HEK293 (cell line): ENCODE results near the gene SUGP2.

ENCODE experiments used
- CTCF ChIA-PET: fragments of 350-600 bp; formaldehyde crosslinking; extraction: SDS; loops from one replicate; lab custom pipeline; 2021; ENCODE audit warnings: antibody characterized with exemption; lab: Yijun Ruan, JAX
- POLR2A ChIA-PET: fragments of 300-600 bp; formaldehyde crosslinking; extraction: SDS; loops from one replicate; lab custom pipeline; 2020; ENCODE audit warnings: antibody characterized with exemption, inconsistent platforms; lab: Yijun Ruan, JAX
- H3K27ac ChIP-seq: fragments of 200-500 bp; sonication (Bioruptor generic); 2 replicates; pipeline ENCODE4 v1.5.1; 2014; ENCODE audit warnings: low read depth, low read length, control low read depth, inconsistent platforms; ENCODE audit errors: extremely low read depth
- H3K36me3 ChIP-seq, 2 experiments: fragments of 200-500 bp in 1 of 2; sonication (Bioruptor generic) in 1 of 2; 1 replicate in 1 of 2; 2 replicates in 1 of 2; pipeline ENCODE4 v1.5.1; 2014 to 2017; ENCODE audit warnings: inconsistent platforms in 2 of 2, low read length in 2 of 2; ENCODE audit not compliant: control insufficient read depth in 2 of 2, insufficient read depth in 1 of 2
- H3K4me1 ChIP-seq: fragments of 200-500 bp; sonication (Bioruptor generic); 2 replicates; pipeline ENCODE4 v1.5.1; 2014; ENCODE audit warnings: mild to moderate bottlenecking, low read length, inconsistent platforms; ENCODE audit not compliant: control insufficient read depth, insufficient read depth
- H3K4me3 ChIP-seq: 2 replicates; pipeline ENCODE4 v1.5.1; 2011; ENCODE audit warnings: low read depth, mild to moderate bottlenecking, control low read depth, low read length, moderate library complexity
- H3K9me3 ChIP-seq: fragments of 200-500 bp; sonication (Bioruptor generic); 2 replicates; pipeline ENCODE4 v1.5.1; 2014; ENCODE audit warnings: low read depth, low read length, inconsistent platforms; ENCODE audit not compliant: control insufficient read depth, insufficient read depth
- CTCF ChIP-seq: fragments of 450-650 bp; formaldehyde crosslinking; IDR thresholded peaks from 2 replicates; pipeline ENCODE4 v1.5.1; 2016; ENCODE audit warnings: missing biosample characterization, missing genetic modification characterization
- GFI1B ChIP-seq: fragments of 450-650 bp; formaldehyde crosslinking; IDR thresholded peaks from 2 replicates; pipeline ENCODE4 v1.5.1; 2016; ENCODE audit warnings: missing biosample characterization, missing genetic modification characterization
- GLI4 ChIP-seq: fragments of 450-650 bp; formaldehyde crosslinking; IDR thresholded peaks from 2 replicates; pipeline ENCODE4 v1.5.1; 2016; ENCODE audit warnings: missing biosample characterization, missing genetic modification characterization
- HOXD13 ChIP-seq: sonication (generic); formaldehyde crosslinking; IDR thresholded peaks from 2 replicates; pipeline ENCODE4 v1.8.0; 2022; ENCODE audit warnings: missing genetic modification reagents, borderline replicate concordance
- KLF16 ChIP-seq: fragments of 450-650 bp; formaldehyde crosslinking; IDR thresholded peaks from 2 replicates; pipeline ENCODE4 v1.5.1; 2017; ENCODE audit warnings: missing biosample characterization, missing genetic modification characterization
- PBX3 ChIP-seq: sonication (generic); formaldehyde crosslinking; IDR thresholded peaks from 2 replicates; pipeline ENCODE4 v1.8.1; 2022; ENCODE audit warnings: mild to moderate bottlenecking, moderate library complexity, missing genetic modification reagents
- SCRT2 ChIP-seq: fragments of 450-650 bp; formaldehyde crosslinking; IDR thresholded peaks from 2 replicates; pipeline ENCODE4 v1.5.1; 2016; ENCODE audit warnings: missing biosample characterization, missing genetic modification characterization
- TRIM28 ChIP-seq: IDR thresholded peaks from 2 replicates; pipeline ENCODE4 v1.6.1; 2011; ENCODE audit warnings: low read length, control low read depth, borderline replicate concordance
- ZBTB11 ChIP-seq: fragments of 450-650 bp; formaldehyde crosslinking; conservative IDR thresholded peaks from 2 replicates; pipeline ENCODE4 v1.5.1; 2016; ENCODE audit warnings: low read depth, missing biosample characterization, missing genetic modification characterization
- ZBTB48 ChIP-seq: fragments of 450-650 bp; formaldehyde crosslinking; IDR thresholded peaks from 2 replicates; pipeline ENCODE4 v1.5.1; 2016; ENCODE audit warnings: missing biosample characterization, missing genetic modification characterization
- ZBTB8A ChIP-seq: fragments of 450-650 bp; formaldehyde crosslinking; IDR thresholded peaks from 2 replicates; pipeline ENCODE4 v1.5.1; 2016; ENCODE audit warnings: missing biosample characterization, missing genetic modification characterization
- ZEB2 ChIP-seq: fragments of 450-650 bp; formaldehyde crosslinking; IDR thresholded peaks from 2 replicates; pipeline ENCODE4 v1.5.1; 2016; ENCODE audit warnings: missing biosample characterization, missing genetic modification characterization
- ZFHX2 ChIP-seq: fragments of 450-650 bp; formaldehyde crosslinking; conservative IDR thresholded peaks from 2 replicates; pipeline ENCODE4 v1.5.1; 2016; ENCODE audit warnings: missing biosample characterization, missing genetic modification characterization
- ZFP69B ChIP-seq: fragments of 450-650 bp; formaldehyde crosslinking; IDR thresholded peaks from 2 replicates; pipeline ENCODE4 v1.5.1; 2016; ENCODE audit warnings: missing biosample characterization, missing genetic modification characterization
- ZNF202 ChIP-seq: fragments of 450-650 bp; formaldehyde crosslinking; IDR thresholded peaks from 2 replicates; pipeline ENCODE4 v1.5.1; 2016; ENCODE audit warnings: missing biosample characterization, missing genetic modification characterization, borderline replicate concordance
- ZNF248 ChIP-seq: fragments of 450-650 bp; formaldehyde crosslinking; IDR thresholded peaks from 2 replicates; pipeline ENCODE4 v1.5.1; 2017; ENCODE audit warnings: missing biosample characterization, missing genetic modification characterization
- ZNF266 ChIP-seq: fragments of 450-650 bp; formaldehyde crosslinking; IDR thresholded peaks from 2 replicates; pipeline ENCODE4 v1.5.1; 2016; ENCODE audit warnings: missing biosample characterization, missing genetic modification characterization, low read depth
- ZNF404 ChIP-seq: fragments of 450-650 bp; formaldehyde crosslinking; IDR thresholded peaks from 2 replicates; pipeline ENCODE4 v1.5.1; 2017; ENCODE audit warnings: missing biosample characterization, missing genetic modification characterization
- ZNF423 ChIP-seq: fragments of 450-650 bp; formaldehyde crosslinking; IDR thresholded peaks from 2 replicates; pipeline ENCODE4 v1.5.1; 2016; ENCODE audit warnings: missing biosample characterization, missing genetic modification characterization
- ZNF426 ChIP-seq: fragments of 450-650 bp; formaldehyde crosslinking; IDR thresholded peaks from 2 replicates; pipeline ENCODE4 v1.5.1; 2017; ENCODE audit warnings: missing biosample characterization, missing genetic modification characterization, mild to moderate bottlenecking, inconsistent platforms, moderate library complexity
- ZNF544 ChIP-seq: fragments of 450-650 bp; formaldehyde crosslinking; IDR thresholded peaks from 2 replicates; pipeline ENCODE4 v1.5.0; 2017; ENCODE audit warnings: missing biosample characterization, missing genetic modification characterization
- ZNF571 ChIP-seq: fragments of 450-650 bp; formaldehyde crosslinking; IDR thresholded peaks from 2 replicates; pipeline ENCODE4 v1.5.0; 2017; ENCODE audit warnings: missing biosample characterization, missing genetic modification characterization
- ZNF623 ChIP-seq: fragments of 450-650 bp; formaldehyde crosslinking; IDR thresholded peaks from 2 replicates; pipeline ENCODE4 v1.5.1; 2016; ENCODE audit warnings: missing biosample characterization, missing genetic modification characterization

Gene SUGP2

GRCh38 chr19:19032420-19033175, 719 bp downstream of the SUGP2 start (continued):
- TF ChIP-seq ZEB2 (tag by site-specific recombination) (no peak), ZFHX2 (tag by site-specific recombination) (peak; percentile 20; the same call in 1 of the 2 replicates), ZNF202 (tag by site-specific recombination) (no peak), ZNF426 (tag by site-specific recombination) (no peak), ZFP69B (tag by site-specific recombination) (0 out of 2 replicates have a peak, but pooled peaks have one; percentile 13), SCRT2 (no peak), CTCF (tag by site-specific recombination) (peak; percentile 12; the same call in 1 of the 2 replicates), ZNF423 (no peak), PBX3 (CRISPR knock-in tag) (peak; percentile 90; the same call in 1 of the 2 replicates), GFI1B (no peak)

- H3K27ac ChIP-seq = no peak overlapping the region
- peaks cover 39 to 57% of the 10 kb centered on the region in 2 experiments for H3K36me3 ChIP-seq
- no peak overlapping the region for H3K4me3 ChIP-seq
- H3K4me1 ChIP-seq = no peaks in the 10 kb centered on the region
- ChIA-PET CTCF (interaction anchor here (0.6 to 0.7 kb wide), 2 partner anchors 22 to 63 kb away, joined by 3 read pairs; no protein-coding TSS in a partner anchor), POLR2A (interaction anchor here (0.7 kb wide), 2 partner anchors 283 to 297 kb away, joined by 3 read pairs; no protein-coding TSS in a partner anchor)
- no peak for TF ChIP-seq ZBTB11 (tag by site-specific recombination)
- no peak for TF ChIP-seq ZNF571 (tag by site-specific recombination)
- TF ChIP-seq ZNF248 = no peak
- TF ChIP-seq ZBTB8A = no peak
- no peaks in the 10 kb centered on the region for H3K9me3 ChIP-seq
Measured at GRCh38 chr19:19031891-19032290, 1.4 kb downstream of the SUGP2 start.

GRCh38 chr19:19028526-19028925, 4.8 kb downstream of the SUGP2 start:
- Histone ChIP-seq H3K36me3 (peaks cover 71 to 77% of the 10 kb centered on the region in 2 experiments), H3K4me3 (no peak overlapping the region), H3K27ac (no peak overlapping the region), H3K9me3 (no peaks in the 10 kb centered on the region), H3K4me1 (no peaks in the 10 kb centered on the region)
- ChIA-PET CTCF (no interaction called here), POLR2A (no interaction called here)
- no peak for TF ChIP-seq ZNF623 (tag by site-specific recombination)
- TF ChIP-seq ZNF266 (tag by site-specific recombination) = no peak
- no peak for TF ChIP-seq KLF16
- TF ChIP-seq ZBTB48 (tag by site-specific recombination) = no peak
- TF ChIP-seq TRIM28 = no peak
- TF ChIP-seq ZNF544 = no peak
- TF ChIP-seq ZNF404 (tag by site-specific recombination) = no peak
- no peak for TF ChIP-seq ZNF202 (tag by site-specific recombination)
- no peak for TF ChIP-seq GLI4 (tag by site-specific recombination)
- no peak for TF ChIP-seq HOXD13 (CRISPR knock-in tag)
